Gastrocnemius medialis (tissue), 4 donors: Measurements from ENCODE around the gene TBX3.

Source experiments
- CTCF ChIP-seq, 5 experiments: fragments of 450-650 bp in 3 of 5; fragments of 200-600 bp in 2 of 5; sonication (generic) in 2 of 5; IDR thresholded peaks in 4 of 5; conservative IDR thresholded peaks in 1 of 5; 1 replicate in 4 of 5; 2 replicates in 1 of 5; pipeline ENCODE4 v1.5.1; 2016 to 2019; ENCODE audit warnings: antibody characterized with exemption in 5 of 5, mild to moderate bottlenecking in 3 of 5, moderate library complexity in 3 of 5
- POLR2A ChIP-seq, 2 donors: fragments of 450-650 bp; IDR thresholded peaks; one replicate each; pipeline ENCODE4 v1.6.1; 2017; ENCODE audit warnings: antibody characterized with exemption in 2 of 2, mild to moderate bottlenecking in 2 of 2, moderate library complexity in 2 of 2

DNA sequence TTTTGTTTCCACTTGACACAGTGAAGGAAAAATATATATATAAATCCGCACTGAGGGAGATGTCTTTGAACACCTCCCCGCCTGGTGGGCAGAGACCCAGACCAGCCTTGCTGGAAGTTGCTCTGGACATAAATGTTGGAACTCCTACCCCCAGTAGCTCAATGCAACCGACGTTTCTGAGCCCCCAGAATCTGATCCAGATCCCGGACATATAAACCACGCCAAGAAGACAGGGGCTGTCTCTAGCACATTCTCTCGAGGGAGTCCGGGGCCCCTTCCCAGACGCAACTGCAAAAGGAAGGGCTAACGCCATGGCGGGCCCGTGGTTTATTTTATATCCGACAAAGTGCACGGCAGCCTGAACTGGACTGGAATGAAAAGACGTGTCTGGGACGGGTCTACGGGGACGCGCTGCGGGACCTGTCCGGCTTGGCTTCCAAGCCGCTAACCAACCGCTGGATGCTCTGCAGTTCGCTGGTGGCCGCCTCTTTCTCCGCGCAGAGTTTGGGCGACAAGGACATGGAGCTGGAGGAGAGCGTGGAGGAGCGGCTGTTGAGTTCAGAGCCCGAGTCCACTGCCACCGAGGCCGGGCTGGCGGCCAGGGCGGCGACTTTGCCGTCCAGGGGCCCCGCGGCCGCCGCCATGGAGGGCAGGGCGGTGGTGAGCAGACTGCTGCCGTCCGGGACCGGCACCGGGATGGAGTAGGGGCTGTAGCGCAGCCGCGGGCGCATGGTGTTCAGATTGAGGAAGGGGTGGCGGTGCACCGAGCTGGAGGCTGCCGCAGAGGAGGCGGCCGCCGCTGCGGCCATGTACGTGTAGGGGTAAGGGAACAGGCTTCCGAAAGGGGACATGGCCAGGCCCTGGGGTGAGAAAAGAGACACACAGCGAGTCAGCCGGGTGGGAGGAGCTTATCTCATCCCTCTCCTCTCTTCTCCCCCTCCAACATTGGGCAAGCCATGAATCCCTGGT lies 12.2 kb downstream of the TBX3 start:
- TF ChIP-seq CTCF (IDR thresholded peaks at IDR 0.05 in 4 of 5, conservative IDR thresholded peaks at IDR 0.05 in 1 of 5) (no peak), POLR2A (IDR thresholded peaks at IDR 0.05) (no peak)
